ENCODE results near the gene IL22.

The IL22 gene

DNA sequence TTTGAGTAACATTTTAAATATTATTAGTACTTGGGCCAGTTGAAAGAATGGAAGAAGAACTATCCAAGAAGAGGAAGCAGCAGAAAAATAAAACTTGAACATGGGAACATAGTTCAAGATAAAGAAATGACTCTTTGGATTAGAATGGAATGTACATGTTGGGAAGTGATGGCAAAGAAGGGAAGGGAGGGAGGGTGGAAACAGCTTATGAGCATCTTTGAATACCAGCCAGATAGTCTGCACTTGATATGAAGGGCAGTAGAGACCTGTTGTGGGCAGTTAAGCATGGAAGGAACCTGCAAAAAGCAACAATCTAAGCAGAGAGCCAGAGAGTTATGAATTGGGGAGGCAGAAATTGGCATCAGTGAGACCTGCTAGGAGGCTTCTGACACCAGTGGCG is 10.0 kb upstream of the IL22 start:
- no peak for DNase-seq

DNA sequence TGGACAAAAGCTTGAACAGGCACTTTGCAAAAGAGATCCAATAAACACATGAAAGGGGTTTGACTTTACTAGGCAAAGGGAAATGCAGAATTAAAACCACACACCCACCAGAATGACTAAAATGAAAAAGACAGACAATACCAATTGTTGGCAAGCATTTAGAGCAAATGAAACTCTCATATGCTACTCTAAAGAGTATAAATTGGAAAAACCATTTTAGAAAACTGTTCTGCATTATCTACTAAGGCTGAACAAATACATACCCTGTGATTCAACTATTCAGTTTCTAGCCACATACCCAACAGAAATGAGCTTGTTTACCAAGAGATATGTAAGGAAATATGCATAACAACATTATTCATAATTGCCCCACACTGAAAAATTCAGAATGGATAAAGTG is 8.5 kb upstream of the IL22 start:
- no peak for DNase-seq

- no peak for DNase-seq
Measured at GRCh38 chr12:68260153-68260552, 6.7 kb upstream of the IL22 start.

GRCh38 chr12:68259318-68259940 is 6.0 kb upstream of the IL22 start:
- DNase-seq = no peak

DNA sequence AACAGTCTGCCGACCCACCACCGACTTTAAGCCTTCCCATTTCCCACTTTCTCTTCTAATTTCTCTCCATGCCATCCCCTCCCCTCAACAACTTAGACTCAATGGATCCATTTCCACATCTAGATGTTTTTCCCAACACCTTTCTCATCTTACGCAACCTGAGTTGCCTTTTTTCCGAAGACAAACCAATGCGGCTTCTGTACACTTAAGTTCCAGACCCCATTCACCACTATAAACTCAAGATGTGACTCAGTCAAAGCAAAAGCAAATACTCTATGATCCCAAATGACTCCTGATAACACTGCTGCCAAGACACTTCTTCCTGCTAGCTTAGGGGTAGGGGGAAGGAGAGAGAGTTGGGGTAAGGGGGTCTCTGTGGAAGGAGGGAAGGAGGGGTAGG is 1.3 kb downstream of the IL22 start:
- no peak for DNase-seq

DNA sequence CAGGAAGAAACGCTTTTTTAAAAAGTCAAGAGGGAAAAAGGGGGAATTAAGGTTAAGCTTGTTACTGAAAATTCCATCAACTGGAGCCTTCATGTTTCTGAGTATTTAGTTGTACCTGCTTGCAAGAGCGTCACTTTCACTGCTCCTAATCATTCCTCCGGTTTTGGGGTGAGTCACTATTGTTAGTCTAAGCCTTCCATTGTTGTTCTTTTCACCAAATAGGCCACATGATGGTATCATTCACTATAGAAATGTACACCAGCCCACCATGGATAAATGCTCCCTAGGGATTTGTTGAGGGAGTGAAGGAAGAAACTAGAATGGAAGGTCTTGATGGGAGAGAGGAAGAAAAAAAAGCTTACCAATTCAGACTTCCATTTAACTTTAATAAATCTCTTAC is 3.0 kb downstream of the IL22 start:
- DNase-seq = no peak

GRCh38 chr12:68247785-68248184 is 5.6 kb downstream of the IL22 start:
- DNase-seq = no peak

- DNase-seq = no peak
Measured at GRCh38 chr12:68246350-68246749, 7.1 kb downstream of the IL22 start.

GRCh38 chr12:68245180-68246021 is 8.0 kb downstream of the IL22 start:
- DNase-seq = no peak

DNA sequence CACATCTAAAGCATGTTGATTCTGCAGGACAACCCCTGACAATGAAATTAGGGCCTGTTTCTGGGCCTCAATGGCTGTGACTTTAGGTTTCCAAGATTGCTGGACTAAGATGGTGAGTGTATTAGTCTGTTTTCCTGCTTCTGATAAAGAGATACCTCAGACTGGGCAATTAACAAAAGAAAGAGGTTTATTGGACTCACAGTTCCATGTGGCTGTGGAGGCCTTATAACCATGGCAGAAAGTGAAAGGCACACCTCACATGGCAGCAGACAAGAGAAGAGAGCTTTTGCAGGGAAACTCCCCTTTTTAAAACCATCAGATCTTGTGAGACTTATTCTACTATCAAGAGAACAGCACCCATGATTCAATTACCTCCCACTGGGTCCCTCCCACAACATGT is 10.6 kb downstream of the IL22 start:
- DNase-seq = no peak

- DNase-seq = no peak
Measured at GRCh38 chr12:68240975-68241374, 12.4 kb downstream of the IL22 start.

DNA sequence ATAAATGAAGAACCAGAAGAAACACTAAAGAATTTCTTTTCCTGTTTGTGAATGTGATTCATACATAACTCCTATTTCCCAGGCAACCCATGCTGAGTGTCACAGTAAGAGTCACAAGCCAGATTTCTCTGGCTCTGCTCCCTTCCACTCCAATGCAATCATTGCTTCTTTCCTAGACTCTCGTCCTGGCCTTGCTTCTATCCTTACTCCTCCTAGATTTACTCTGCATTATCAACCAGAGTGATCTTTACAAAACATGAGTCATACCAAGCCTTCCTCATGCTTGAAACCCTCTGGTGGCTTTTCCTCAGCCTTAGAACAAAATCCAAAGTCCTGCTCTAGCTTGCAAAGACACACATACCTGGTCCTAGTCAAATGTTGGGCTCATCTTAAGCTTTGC is 13.3 kb downstream of the IL22 start:
- DNase-seq = no peak

DNA sequence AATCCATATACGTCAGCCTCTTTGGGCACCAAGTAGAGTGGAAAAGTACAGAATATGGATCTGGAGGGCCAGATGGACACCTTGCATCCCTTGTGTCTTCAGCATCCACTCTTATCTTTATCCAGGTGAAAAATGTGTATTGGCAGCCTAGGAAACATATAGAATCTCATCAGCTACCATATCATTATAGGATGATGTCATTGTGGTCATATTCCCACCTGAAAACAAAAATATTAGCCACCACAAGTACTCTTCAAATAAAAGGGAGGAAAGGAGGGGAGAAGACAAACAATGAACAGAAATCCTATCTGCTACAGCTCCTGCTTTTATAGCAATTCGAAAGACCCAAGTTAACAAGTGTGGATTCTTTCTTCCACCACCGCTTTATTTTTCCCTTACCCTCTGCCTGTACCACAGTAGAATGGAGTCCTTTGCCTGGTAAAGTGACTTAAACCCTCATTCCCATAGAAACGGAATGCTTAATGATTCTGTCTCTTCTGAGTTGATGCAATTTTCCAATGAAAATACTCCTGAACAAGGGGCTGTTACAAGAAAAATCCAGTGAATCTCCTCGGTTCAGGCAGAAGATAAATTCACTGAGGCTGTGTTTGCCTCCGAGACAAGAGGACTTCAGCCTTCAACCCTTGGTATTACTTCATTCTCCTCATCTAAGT is 14.0 kb downstream of the IL22 start:
- DNase-seq = no peak

GRCh38 chr12:68237619-68238018 is 15.8 kb downstream of the IL22 start:
- no peak for DNase-seq

- DNase-seq = no peak
Measured at GRCh38 chr12:68237078-68237477, 16.3 kb downstream of the IL22 start.

- no peak for DNase-seq
Measured at GRCh38 chr12:68236421-68237059, 16.9 kb downstream of the IL22 start.

GRCh38 chr12:68235576-68235975 is 17.8 kb downstream of the IL22 start:
- no peak for DNase-seq

GRCh38 chr12:68234140-68234539 is 19.3 kb downstream of the IL22 start:
- no peak for DNase-seq

DNA sequence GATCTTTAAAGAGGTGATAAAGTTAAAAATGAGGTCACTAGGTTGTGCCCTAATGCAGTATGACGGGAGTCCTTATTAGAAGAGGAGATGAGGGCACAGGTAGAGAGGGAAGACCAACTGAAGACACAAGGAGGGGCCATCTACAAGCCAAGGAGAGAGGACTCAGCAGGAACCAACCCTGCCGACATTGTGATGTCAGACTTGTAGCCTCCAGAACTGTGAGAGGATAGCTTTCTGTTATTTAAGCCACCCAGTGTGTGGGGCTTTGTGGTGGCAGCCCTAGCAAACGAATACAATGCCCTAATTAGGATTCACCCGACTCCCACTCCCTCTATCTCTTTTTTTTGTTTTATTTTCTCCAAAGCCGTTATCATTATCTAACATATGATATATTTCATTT is 19.9 kb downstream of the IL22 start:
- DNase-seq = no peak

DNA sequence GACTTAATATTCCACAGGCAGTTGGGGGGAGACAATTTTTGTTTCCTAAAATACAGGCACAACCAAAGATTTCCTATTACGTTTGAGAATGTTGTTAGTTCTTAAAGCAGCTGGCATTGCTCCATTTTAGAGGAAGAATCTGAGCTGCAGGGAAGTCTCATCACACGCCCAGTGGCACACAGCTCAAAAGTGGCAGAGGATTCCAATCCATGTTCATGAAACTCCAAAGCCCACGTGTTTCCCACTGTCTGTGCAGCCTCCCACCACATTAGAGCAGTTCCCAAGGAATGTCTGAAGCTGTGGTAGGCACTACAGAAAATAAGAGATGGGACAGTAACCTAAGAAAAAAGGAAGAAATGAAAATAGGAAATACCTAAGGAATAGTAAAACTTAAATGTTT is 21.7 kb downstream of the IL22 start:
- no peak for DNase-seq

GRCh38 chr12:68231229-68231628 is 22.2 kb downstream of the IL22 start:
- DNase-seq = no peak

- DNase-seq = no peak
Measured at GRCh38 chr12:68229956-68230355, 23.4 kb downstream of the IL22 start.

- DNase-seq = no peak
Measured at GRCh38 chr12:68227356-68227755, 26.0 kb downstream of the IL22 start.

All from NCI-H1930 (cell line).